Measurements from ENCODE around the gene GRM4.

DNA sequence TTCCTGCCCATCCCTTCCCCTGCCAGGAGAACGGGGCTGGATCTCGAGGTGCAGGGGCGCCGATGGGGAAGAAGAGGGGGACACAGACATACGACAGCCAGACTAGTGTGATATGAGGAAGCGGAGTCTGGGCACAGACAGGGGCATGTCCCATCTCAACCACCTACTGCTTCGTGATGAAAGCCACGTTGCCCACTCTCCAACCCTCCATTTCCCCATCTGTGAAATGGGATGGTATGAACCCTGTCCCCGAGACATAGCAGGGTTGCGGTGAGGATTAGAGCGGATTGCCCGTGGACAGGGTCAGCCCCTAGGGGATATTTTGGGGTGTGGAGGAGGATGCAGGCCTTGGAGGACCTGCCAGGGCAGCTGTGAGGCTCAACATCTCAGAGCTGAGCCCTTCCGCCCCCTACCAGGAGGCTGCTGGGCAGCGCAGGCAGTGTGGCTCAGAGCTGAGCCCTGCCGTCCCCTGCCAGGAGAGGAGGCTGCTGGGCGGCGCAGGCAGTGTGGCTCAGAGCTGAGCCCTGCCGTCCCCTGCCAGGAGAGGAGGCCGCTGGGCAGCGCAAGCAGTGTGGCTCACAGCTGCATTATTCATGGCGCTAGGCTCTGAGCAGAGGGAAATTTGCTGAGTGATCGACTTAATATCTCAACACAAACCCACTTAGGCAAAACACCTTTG is 71.7 kb downstream of the GRM4 start:
- TF ChIP-seq POLR2A (IDR thresholded peaks at IDR 0.05; ENCODE audit: low read length) (no peak), GATA1 (IDR thresholded peaks at IDR 0.05; ENCODE audit: low read depth, low read length) (no peak)
